ENCODE data around the gene GRIN3B.

GRIN3B gene

DNA sequence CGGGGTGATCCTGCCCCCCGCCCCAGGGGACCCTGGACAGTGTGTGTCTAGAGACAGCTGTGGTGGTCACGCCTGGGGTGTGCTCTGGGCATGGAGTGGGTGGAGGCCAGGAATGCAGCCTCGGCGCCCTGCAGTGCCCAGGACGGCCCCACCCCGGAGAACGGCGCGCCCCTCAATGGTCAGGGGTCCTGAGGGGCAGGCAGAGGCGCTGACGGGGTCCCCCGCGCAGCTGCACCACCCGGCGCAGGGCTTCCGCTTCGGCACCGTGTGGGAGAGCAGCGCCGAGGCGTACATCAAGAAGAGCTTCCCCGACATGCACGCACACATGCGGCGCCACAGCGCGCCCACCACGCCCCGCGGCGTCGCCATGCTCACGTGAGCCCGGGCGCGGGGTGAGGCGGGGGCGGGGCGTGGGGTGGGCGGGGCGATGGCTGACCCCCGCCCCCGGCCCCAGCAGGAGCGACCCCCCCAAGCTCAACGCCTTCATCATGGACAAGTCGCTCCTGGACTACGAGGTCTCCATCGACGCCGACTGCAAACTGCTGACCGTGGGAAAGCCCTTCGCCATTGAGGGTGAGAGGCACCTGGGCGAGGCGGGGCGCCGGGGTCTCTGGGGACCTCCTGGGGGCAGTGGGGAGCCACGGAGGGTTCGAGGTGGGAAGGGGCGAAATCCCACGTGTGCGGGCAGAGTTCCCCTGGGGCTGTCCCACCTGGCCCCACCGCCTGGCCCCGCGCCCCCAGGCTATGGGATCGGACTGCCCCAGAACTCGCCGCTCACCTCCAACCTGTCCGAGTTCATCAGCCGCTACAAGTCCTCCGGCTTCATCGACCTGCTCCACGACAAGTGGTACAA lies 7.4 kb downstream of the GRIN3B start:
- DNase-seq (ENCODE audit: low spot score) = no peak

DNA sequence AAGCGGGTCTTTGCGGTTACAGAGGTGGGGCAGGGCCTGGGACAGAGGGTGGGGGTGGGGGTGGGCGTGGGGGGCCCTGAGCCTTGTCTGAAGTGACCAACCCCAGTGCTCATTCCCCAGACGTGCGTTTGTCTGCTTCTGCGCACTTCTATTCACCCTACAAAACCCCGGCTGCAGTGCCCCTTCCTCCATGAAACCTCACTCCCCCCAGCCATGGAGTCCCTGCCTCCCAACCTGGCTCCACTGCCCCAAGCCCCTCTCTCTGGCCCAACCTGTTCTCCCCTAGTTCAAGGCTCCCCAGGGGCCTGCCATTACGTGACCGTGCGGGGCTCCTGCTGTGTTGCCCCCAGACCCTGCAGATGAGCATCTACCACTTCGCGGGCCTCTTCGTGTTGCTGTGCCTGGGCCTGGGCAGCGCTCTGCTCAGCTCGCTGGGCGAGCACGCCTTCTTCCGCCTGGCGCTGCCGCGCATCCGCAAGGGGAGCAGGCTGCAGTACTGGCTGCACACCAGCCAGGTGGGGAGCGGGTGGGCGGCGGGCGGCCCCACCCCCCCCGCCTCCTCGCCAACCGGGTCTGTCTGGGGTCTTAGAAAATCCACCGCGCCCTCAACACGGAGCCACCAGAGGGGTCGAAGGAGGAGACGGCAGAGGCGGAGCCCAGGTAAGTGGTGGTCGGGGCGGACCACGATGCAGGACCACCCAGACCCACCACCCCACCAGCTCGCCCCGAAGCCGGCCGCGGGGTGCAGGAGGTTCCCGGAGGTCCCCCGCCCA lies 8.2 kb downstream of the GRIN3B start:
- peak; percentile 49 for DNase-seq (ENCODE audit: low spot score)

DNA sequence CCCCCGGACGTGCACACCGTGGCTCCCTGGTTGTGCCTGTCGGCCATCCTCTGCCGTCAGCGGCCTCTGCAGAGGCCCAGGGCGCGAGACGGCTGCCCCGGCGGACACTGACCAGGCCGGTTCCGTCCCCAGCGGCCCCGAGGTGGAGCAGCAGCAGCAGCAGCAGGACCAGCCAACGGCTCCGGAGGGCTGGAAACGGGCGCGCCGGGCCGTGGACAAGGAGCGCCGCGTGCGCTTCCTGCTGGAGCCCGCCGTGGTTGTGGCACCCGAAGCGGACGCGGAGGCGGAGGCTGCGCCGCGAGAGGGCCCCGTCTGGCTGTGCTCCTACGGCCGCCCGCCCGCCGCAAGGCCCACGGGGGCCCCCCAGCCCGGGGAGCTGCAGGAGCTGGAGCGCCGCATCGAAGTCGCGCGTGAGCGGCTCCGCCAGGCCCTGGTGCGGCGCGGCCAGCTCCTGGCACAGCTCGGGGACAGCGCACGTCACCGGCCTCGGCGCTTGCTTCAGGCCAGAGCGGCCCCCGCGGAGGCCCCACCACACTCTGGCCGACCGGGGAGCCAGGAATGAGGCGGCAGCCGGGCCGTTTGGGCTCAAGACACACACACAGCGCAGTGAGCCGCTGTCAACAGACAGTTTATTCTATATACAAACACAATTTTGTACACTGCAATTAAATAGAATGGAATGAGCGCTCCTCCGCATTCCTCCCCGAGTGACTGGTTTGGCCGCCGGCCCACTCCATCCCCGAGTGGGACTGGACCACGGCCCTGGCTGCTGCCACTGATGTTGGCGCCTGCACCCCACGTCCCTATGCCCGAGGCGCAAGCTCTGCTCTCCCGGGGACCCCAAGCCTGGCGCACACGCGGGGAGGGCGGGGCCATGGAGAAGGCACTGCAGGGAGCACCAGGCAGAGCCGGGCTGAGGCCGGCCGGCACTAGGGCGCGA lies 9.1 kb downstream of the GRIN3B start:
- peak; percentile 47 for DNase-seq (ENCODE audit: low spot score)

DNA sequence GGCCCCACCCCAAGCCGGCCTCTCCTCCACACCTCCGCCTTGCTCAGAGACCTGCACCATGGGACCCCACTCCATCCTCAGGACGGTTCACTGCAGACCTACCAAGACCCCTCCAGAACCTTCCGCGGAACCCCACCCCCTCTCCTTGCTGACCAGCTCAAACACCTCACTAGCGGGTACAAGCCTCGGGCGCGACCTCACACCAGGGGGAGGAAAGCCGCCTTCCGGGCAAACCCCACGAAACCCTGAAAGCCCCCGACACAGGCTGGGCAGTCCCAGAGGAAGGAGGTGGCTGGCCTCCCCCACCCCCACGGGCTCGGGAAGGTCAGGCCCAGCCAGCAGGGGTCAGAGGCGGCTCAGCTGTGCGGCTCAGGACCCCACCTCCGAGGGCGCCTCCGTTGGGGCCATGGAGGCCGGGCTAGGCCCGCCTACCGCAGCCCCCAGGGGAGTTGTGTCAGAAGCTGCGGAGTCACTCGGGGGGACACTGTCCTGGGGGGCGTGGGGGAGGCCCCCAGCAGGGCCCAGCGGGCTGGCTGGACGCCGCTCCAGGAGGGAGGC lies 9.8 kb downstream of the GRIN3B start:
- DNase-seq (ENCODE audit: low spot score) = no peak

GRCh38 chr19:1010586-1011510 lies 10.6 kb downstream of the GRIN3B start:
- no peak for DNase-seq (ENCODE audit: low spot score)

GRCh38 chr19:1011831-1012333 lies 11.7 kb downstream of the GRIN3B start:
- no peak for DNase-seq (ENCODE audit: low spot score)

- no peak for DNase-seq (ENCODE audit: low spot score)
Measured at GRCh38 chr19:1012334-1012733, 12.1 kb downstream of the GRIN3B start.

- DNase-seq (ENCODE audit: low spot score) = no peak
Measured at GRCh38 chr19:1013218-1013617, 13.0 kb downstream of the GRIN3B start.

GRCh38 chr19:1014161-1015060 lies 14.2 kb downstream of the GRIN3B start:
- DNase-seq (ENCODE audit: low spot score) = no peak

DNA sequence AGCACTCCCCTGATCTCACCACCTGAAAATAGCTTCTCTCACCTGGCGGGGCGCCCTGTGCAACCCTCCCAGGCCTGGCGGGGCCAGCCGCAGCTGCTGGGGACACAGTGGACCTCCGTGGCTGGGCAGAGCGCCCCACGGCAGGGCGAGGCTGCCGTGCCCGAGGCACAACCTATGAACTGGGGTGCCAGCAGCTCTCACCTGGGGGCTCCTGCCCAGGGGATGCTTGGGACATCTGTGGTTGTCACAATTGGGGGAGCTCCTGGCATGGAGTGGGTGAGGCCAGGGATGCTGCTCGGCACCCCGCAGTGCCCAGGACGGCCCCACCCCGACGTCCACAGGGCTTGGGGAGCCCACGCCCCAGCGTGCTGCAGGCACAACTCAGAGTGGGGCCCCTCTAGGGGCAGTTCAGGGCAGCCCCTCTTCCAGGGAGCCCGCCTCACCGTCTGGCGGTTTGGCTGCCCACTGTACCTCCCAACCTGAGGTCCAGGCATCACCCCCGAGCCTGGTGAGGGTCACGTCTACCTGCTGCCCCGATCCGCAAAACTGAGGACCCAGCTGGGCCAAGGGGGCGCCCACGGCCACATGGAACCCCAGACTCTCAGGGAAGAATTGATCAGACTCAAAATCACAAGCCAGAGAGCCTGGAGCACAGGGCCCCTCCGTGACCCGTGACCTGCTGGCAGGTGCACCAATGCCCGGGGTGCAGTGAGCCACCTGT lies 15.0 kb downstream of the GRIN3B start:
- no peak for DNase-seq (ENCODE audit: low spot score)

DNA sequence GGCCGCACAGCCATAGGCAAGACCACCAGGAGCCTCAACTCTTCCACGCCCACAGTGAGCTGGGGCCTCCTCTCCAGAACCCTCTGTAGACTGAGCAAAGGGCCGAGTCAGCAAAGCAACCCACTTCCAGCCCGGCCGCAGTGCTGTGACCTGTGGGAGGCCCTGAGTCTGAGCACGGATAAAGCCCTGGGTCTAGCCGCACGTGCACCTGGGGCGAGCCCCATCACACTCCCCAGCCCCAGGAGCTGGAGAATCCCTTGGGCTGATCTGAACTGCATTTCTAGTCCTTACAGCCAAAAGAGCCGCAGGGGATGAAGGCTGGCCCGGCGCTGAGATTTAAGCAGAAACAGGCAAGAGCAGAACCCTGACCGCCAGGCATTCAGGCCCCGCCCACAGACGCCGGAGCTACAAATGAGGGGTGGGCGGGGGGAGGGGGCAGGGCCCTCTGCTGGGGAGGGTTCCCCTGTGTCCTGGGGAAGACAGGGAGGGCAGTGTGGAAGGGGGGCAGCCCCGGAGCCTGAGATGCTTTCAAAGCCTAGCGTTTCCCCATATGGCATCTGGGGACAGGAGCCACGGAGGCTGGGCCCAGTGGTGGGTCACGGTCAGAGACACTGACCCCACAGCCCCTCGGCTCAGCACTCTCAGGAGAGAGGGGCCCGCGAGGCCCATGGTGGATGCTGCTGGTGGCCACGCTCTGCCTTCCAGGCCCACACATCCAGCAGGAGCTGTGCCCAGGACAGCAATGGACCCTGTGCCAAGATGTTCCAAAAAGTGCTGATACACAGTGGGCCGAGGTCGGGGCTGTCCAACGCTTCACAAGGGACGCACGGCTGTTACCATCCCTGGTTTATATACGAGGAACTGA lies 15.8 kb downstream of the GRIN3B start:
- DNase-seq (ENCODE audit: low spot score) = no peak

DNA sequence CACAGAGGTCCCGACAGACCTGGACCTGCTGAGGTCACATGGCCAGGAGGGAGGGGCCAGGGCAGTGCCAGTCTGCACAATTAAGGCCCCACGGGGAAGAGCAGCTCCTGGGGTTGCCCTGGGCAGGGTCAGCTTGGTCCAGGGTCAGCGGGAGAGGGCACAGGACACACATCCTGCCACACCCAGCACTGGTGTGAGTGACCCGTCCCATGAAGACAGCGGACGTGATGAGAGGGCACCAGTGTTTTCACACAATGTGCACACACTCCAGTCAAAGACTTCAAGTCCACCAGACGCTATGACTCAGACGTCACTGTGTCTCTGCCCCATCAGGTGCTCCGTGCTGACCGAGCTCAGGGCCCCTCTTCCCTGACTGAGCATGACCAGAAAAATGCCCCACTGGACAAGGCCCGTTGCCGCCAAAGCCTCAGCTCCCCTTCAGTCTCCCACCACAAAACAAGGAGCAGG lies 16.5 kb downstream of the GRIN3B start:
- DNase-seq (ENCODE audit: low spot score) = no peak

GRCh38 chr19:1017115-1017905 lies 17.1 kb downstream of the GRIN3B start:
- DNase-seq (ENCODE audit: low spot score) = no peak

- DNase-seq (ENCODE audit: low spot score) = no peak
Measured at GRCh38 chr19:1017906-1018305, 17.7 kb downstream of the GRIN3B start.

DNA sequence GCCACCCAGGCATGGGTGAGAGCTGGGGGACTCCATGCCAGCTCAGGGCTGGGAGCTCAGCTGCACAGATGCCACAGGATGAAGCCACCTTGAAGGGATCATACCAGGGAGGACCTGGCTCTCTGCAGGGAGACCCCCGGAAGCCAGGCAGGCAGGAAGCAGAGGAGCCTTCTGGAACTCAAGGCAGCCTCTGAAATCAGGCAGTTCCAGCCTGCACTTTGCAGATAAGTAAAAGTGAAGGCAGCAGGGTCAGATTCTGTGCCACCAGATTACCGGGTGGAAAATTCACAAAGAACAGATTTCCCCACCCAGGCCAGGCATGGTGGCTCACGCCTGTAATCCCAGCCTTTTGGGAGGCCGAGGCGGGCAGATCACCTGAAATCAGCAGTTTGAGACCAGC lies 18.2 kb downstream of the GRIN3B start:
- no peak for DNase-seq (ENCODE audit: low spot score)

DNA sequence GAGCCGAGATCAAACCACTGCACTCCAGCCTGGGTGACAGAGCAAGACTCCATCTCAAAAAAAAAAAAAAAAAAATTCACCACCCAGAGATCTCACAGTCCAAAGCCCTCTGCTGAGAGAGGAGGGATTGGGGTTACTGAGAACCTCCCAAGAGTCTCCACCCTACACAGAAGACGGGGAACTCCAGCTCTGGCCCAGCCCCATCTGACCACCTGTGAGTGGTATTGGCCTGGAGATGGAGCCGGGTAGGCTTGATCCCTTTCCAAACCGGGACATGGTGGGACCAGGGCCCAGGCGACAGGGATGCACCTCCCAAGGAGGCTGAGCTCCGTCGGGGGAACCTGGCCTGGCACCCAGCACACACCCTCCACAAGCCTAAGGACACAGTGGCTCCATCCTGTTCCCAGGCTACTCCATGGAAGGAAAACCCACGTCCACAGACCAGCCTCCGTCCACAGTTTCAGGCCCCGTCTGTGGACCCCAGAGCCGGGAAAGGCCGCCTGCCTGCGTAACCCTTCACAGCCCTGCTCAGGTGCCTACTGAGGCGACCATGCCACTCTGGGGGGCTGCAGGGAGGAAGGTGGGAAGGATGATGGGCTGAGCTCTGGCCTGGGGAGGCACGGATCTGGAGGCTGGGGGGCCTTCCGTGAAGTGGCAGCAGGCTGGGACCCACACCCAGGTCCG lies 18.9 kb downstream of the GRIN3B start:
- no peak for DNase-seq (ENCODE audit: low spot score)

Measured in D341Med (cell line).